HG03520 (cell line): ENCODE measurements around the gene MAP2K3.

Experiments
- ATAC-seq: cut with Tn5 transposase; IDR thresholded peaks from one replicate; pipeline ENCODE4 v1.9.1; 2021; ENCODE audit warnings: mild to moderate bottlenecking, moderate library complexity; ENCODE audit not compliant: unreplicated experiment

Gene MAP2K3

GRCh38 chr17:21252796-21253645, 31.5 kb upstream of the MAP2K3 start, which contains the start of gene NATD1:
Gene NATD1 (minus strand): TSS chr17:21253410. CDS start chr17:21253264, 146 bp downstream.
- ATAC-seq: peak; percentile 53

GRCh38 chr17:21253646-21254441, 30.7 kb upstream of the MAP2K3 start:
- no peak for ATAC-seq

DNA sequence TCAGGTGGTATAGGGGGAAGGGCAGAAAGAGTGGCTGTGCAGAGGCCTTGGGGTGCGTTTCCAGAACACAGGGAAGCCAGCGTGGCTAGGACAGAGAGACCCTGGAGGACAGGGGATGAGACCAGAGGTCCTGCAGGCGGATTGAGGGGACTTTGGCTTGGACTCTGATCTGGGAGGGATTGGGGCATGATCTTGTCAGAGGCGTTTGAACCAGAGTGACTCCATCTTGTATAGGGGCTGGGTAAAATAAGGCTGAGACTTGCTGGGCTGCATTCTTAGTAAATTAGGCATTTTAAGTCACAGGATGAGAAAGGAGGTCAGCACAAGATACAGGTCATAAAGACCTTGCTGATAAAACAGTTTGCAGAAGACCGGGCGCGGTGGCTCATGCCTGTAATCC, 25.9 kb upstream of the MAP2K3 start:
- ATAC-seq: no peak

- no peak for ATAC-seq
These were observed 22.1 kb upstream of the MAP2K3 start for GRCh38 chr17:21262259-21262993.

DNA sequence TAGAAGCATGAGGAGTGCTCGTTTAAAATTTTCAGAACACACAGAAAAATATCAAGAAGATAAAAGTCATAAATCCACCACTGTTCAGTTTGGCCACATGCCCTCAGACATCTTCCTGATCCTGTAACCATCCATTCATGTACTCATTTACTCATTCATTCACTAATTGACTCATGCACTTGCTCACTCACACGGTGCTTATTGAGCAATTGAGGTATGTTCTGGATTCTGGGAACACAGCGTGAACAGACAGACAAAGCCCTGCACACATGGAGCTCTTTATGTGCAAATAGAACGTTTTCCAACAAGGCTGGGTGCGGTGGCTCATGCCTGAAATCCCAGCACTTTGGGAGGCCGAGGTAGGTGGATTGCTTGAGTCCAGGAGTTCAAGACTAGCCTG, 21.1 kb upstream of the MAP2K3 start:
- no peak for ATAC-seq

GRCh38 chr17:21268596-21269188, 15.8 kb upstream of the MAP2K3 start:
- ATAC-seq: no peak

DNA sequence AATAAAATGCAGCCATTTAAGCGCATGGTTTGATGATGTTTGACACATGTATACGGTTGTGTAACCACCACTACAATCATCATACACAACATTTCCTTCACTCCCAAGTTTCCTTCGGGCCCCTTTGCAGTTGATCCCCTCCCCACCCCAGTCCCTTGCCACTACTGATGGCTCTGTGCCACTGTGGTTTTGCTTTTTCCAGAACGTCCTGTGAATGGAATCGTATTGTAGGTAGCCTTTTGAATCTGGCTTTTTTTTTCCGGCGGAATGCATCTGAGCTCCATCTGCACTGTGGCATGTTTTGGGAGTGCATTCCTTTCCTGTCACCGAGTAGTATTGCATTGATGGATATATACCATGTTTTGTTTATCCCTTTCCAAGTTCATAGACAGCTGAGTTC, 15.1 kb upstream of the MAP2K3 start:
- ATAC-seq: no peak

DNA sequence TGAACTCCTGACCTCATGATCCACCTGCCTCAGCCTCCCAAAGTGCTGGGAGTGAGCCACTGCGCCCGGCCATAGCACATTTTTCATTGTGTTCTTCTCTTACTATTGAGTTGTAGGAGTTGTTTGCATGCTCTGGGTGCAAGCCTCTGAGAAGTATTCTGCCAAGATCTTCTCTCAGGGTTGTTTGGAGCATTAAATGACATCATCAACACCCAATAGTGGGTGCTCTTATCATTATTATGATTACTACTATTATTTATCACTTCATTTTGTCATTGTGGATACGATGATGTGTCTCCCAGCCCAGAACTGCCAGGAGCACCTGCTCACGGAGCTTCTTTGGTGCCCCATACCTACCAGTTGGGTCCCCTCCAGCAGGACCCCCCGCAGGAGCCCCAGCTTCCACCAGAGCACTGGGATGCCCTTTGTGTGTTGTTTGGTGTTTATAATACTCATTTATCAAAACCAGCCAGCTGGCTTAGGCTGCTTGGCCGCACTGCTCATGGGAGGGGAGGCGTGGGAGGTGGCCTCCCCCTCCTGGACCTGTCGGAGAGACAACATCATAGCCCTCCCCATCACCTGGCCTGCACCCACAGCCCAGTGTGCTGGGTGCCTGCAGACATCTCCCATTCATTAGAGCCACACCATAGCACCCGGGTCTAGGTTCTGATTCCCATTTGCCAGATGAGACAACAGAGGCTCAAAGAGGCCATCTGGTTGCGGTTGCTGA, 12.9 kb upstream of the MAP2K3 start:
- ATAC-seq: no peak

DNA sequence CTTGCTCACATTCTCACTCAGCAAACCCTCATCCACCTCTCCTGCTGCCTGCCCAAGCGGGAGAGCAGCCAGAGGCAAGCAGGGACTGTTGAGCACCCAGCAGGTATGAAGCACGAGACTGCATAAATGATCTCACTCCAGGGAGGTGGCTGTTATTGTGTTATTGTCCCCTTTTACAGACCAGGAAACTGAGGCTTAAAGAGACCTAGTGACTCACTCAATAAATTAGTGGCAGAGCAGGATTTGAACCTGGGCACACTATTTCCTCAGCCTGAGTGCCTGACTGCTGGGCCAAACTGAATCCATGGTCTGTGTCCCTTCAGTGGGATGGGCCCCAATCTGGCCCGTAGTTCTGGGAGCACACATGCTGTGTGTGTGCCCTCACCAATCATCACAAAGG, 12.3 kb upstream of the MAP2K3 start:
- no peak for ATAC-seq

DNA sequence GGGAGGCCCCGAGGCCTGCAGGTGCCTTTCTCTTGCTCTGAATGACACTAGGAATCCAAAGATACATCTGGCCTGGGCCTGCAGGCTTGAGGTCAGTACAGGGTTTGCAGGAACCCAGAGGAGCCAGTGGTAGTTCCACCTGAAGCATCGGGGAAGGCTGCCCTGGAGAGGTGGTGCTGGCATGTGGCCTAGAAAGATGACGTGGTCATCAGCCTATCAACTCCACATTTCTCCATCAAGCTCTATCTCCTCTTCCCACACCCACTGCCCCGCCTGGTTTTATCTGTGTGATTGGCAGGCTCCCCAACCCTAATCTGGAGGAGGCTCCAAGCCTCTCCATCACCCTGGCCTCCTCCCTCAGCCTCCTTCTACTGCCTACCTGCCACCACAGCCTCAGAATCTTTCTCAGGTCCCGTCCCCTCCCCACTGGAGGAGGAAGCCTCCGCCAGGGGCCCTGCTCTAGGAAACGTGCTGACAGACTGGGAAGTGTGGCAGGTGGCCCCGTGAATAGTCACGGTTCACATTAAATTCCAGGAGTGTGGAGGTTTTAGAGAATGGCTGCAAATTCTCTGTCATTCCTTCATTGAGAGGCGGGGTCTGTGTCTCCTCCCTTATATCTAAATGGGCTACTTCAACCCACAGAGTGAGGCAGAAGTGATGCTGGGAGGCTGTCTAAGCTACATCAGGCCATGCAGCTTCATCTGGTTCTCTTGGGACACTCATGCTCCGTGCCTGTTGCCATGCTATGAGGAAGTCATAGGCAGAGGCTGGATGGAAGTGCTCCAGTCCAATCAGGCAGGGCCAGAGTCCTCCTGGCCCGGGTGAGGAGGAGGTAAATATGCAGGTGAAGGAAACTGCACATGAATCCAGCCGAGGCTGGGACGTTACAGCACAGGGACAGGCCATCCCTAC, 11.4 kb upstream of the MAP2K3 start:
- no peak for ATAC-seq

- ATAC-seq: no peak
These were observed 9.4 kb upstream of the MAP2K3 start for GRCh38 chr17:21275047-21275578.

- ATAC-seq: peak; percentile 87
These were observed 8.8 kb upstream of the MAP2K3 start for GRCh38 chr17:21275579-21276263.

DNA sequence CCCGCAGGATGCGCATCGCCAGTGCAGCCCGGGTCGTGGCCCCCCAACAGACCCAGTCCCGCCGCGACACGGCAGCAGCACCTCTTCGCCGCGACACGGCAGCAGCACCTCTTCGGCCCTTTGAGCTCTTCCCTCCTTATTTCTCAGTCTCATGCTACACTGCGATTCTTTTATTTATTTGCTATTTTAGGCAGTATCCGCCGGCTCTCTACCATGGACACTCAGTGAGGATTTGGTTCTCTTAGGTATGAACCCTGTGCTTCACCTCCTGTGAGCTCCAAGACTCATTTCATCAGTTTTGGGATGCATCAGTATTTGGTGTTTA, 8.3 kb upstream of the MAP2K3 start:
- no peak for ATAC-seq

DNA sequence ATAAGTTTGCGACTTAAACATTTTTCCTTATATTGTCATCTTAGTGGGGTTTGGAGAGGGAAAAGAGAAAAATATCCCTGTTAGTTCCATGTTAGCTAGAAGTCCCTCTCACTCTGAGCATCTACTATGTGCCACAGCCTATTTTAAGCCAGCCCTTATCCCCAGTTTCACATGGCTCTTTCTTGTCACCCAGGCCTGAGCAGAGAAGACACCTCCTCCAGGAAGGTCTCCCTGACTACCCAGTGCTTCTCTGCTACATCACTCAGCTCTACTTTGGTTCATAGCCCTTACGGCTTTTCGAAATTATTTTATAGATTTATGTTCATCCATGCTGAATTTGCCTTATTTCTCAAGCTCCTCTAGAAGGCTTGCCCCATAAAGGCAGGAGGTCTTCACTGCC, 7.2 kb upstream of the MAP2K3 start:
- no peak for ATAC-seq

GRCh38 chr17:21278450-21279197, 5.9 kb upstream of the MAP2K3 start:
- no peak for ATAC-seq

DNA sequence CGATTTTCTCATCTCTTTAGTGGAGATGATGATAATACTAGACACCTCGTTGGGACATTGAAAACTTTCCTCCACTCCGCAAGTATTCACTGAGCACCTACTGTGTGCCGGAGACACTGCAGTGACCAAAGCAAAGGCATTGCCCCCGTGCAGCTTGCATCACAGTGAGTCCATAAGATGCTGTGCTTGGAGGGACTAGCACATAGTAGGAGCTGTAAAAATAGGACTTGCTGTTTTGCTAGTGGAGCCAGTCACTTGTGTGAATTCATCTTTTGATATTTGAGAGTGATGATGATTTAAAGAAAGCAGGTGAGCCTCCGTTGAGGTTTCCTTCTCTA, 5.3 kb upstream of the MAP2K3 start:
- ATAC-seq: no peak

DNA sequence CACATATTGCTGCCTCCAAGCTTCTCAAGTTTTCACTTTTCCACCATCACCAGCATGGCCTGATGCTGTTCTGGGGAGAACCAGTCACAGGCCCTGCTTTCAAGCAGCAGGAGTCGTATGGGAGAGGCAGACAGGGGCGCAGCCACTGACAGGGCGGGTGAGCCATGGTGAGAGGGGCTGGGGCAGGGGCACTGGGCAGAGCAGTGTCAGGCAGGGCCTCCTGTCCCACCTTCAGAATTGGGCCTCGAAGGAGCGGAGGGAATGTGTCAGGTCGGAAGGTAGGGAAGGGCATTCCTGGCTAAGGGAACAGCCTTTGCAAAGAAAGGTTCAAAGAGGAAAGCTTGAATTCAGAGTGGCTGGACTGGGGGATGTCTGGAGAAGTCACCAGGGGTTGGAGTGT, 4.9 kb upstream of the MAP2K3 start:
- ATAC-seq: no peak

DNA sequence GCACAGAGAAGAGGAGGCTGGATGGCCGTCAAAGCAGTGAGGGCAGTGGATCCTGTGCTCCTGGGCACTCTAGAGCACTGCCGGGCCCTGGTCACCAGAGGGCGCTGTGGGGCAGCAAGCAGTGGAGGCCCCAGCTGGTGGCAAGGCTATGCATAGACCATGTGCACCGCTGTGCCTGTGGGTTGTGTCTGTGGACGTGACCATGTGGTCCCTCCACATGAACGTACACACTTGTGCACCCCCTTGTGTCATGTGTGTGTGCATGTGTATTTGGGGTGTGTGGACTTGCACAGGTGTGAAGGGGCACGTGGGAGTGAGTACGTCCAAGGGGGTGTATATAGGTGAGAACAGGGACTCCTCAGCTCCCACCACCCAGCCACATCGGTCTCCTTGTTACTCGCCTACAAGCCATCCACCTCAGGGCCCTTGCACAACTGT, 4.4 kb upstream of the MAP2K3 start:
- peak; percentile 31 for ATAC-seq
